SU-DHL-6 (cell line): ENCODE results near the gene PODXL2.

Source experiments
- CTCF ChIP-seq: fragments of 200-600 bp; sonication (generic); IDR thresholded peaks from one replicate; pipeline ENCODE4 v1.5.1; 2017; ENCODE audit warnings: antibody characterized with exemption, mild to moderate bottlenecking, low read length, moderate library complexity; ENCODE audit not compliant: insufficient read depth, poor library complexity, severe bottlenecking
- EZH2phosphoT487 ChIP-seq: fragments of 200-600 bp; sonication (generic), shearing (Covaris generic); conservative IDR thresholded peaks from 2 replicates; pipeline ENCODE4 v1.6.1; 2018; ENCODE audit warnings: mild to moderate bottlenecking, antibody characterized with exemption, low read length, moderate library complexity, mixed read lengths

- TF ChIP-seq CTCF (no peak), EZH2phosphoT487 (no peak)
These were observed 29.2 kb downstream of the PODXL2 start for GRCh38 chr3:127658234-127658633.
